Stomach (tissue), 9 donors: ENCODE data around the gene TMEM203. TPM values are rescaled to one million over a fixed set of nuclear protein-coding genes. Genes with fewer than 3 reads are reported as not detected.
A peak's percentile ranks its signal among the peaks of the same experiment; 100 is the strongest.

Source experiments
- DNase-seq, 2 donors: peaks; one replicate each; pipeline versions ENCODE4 v3.0.0 to v3.0.0-alpha.2; 2013 to 2019
- H3K27ac ChIP-seq, 5 donors: fragments of 200-600 bp in 4 of 5; sonication (generic) in 4 of 5; one replicate each; pipeline ENCODE4 v1.5.1; 2013 to 2019; ENCODE audit warnings: mild to moderate bottlenecking in 1 of 5, moderate library complexity in 1 of 5
- H3K27me3 ChIP-seq, 3 donors: fragments of 200-600 bp; sonication (generic); one replicate each; pipeline ENCODE4 v1.5.1; 2017 to 2019; ENCODE audit warnings: mixed run types in 1 of 3
- H3K36me3 ChIP-seq, 4 donors: fragments of 200-600 bp; sonication (generic); 1 replicate in 3 of 4; 2 replicates in 1 of 4; pipeline ENCODE4 v1.5.1; 2016 to 2019
- H3K4me1 ChIP-seq, 4 donors: fragments of 200-600 bp; sonication (generic); one replicate each; pipeline ENCODE4 v1.5.1; 2016 to 2019
- H3K4me3 ChIP-seq, 4 donors: fragments of 200-600 bp; sonication (generic) in 3 of 4; one replicate each; pipeline ENCODE4 v1.5.1; 2016 to 2019; ENCODE audit warnings: mild to moderate bottlenecking in 1 of 4
- H3K9me3 ChIP-seq, 4 donors: fragments of 200-600 bp; sonication (generic); one replicate each; pipeline ENCODE4 v1.5.1; 2016 to 2019
- CTCF ChIP-seq, 7 experiments: fragments of 450-650 bp in 4 of 7; fragments of 200-600 bp in 3 of 7; sonication (generic) in 3 of 7; IDR thresholded peaks; one replicate each; pipeline ENCODE4 v1.5.1; 2016 to 2019; ENCODE audit warnings: antibody characterized with exemption in 7 of 7, control low read depth in 2 of 7, mild to moderate bottlenecking in 1 of 7
- EP300 ChIP-seq: sonication (generic); formaldehyde crosslinking; IDR thresholded peaks from one replicate; pipeline ENCODE4 v1.6.1; 2017; ENCODE audit warnings: antibody characterized with exemption
- POLR2A ChIP-seq, 4 donors: fragments of 450-650 bp; IDR thresholded peaks; one replicate each; pipeline ENCODE4 v1.6.1; 2016; ENCODE audit warnings: antibody characterized with exemption in 4 of 4, control low read depth in 2 of 4, mild to moderate bottlenecking in 1 of 4, moderate library complexity in 1 of 4
- POLR2AphosphoS5 ChIP-seq, 3 donors: sonication (generic); formaldehyde crosslinking; IDR thresholded peaks; one replicate each; pipeline ENCODE4 v1.6.1; 2016; ENCODE audit warnings: antibody characterized with exemption in 3 of 3
- WGBS, 5 donors: extraction: QIAGEN DNeasy Blood & Tissue Kit in 3 of 5; methylation state at CpG; one replicate each; pipeline versions ENCODE4 v1.1.5 to v1.1.7; 2013 to 2018; 5-methylcytosine and 5-hydroxymethylcytosine counted together
- intact Hi-C: fragments of 100-400 bp; cut with DNase I; formaldehyde crosslinking; loops from one replicate; pipeline ENCODE4 v1.15.1; 2023; ENCODE audit warnings: low total_unique reads
- polyA plus RNA-seq, 3 donors: library from polyadenylated mRNA; stranded (reverse); fragments of 200-250 nt; gene quantifications; one replicate each; pipeline ENCODE4 v1.2.3, GENCODE V29; 2013
- total RNA-seq, 5 donors: library from RNA; depleted of rRNA; stranded (reverse); fragments of >200 nt; gene quantifications; one replicate each; pipeline versions ENCODE4 v1.1.0 to v1.2.3, GENCODE V29; 2014 to 2016
- donor health status: healthy with polysubstance abuse.
- donor health status: Bipolar disorder and iron deficiency.
- donor health status: healthy.

Gene TMEM203
- total and polyA plus RNA-seq, 8 donors, result 20.6 to 37.0 (median 29.4) TPM

- DNase-seq, result no peak
- intact Hi-C loops, result no loop called here
- TF ChIP-seq CTCF (IDR thresholded peaks at IDR 0.05), result no peak
- no peak for TF ChIP-seq EP300
- TF ChIP-seq POLR2AphosphoS5 (IDR thresholded peaks at IDR 0.05), result no peak
- no peak for TF ChIP-seq POLR2A (IDR thresholded peaks at IDR 0.05)
- no peaks in the 10 kb centered on the region for H3K27me3 ChIP-seq
- H3K9me3 ChIP-seq, result no peaks in the 10 kb centered on the region
- H3K4me1 ChIP-seq, result peaks cover 47 to 90% (median 86%) of the 10 kb centered on the region in 4 donors
- no peak overlapping the region for H3K4me3 ChIP-seq
- peaks cover 15 to 31% (median 29%) of the 10 kb centered on the region in 4 donors for H3K36me3 ChIP-seq
- WGBS, 5 donors, result 79 to 100% (median 89%) methylated on average over 2 of the region's 2 CpGs; no CpG with 5 or more reads in 1 of the 5 donors
- H3K27ac ChIP-seq, result peak overlapping the region in 3 of 5 donors; percentile 78 to 97 (median 86)
Measured at GRCh38 chr9:137192859-137193258, 12.6 kb downstream of the TMEM203 start.

DNA sequence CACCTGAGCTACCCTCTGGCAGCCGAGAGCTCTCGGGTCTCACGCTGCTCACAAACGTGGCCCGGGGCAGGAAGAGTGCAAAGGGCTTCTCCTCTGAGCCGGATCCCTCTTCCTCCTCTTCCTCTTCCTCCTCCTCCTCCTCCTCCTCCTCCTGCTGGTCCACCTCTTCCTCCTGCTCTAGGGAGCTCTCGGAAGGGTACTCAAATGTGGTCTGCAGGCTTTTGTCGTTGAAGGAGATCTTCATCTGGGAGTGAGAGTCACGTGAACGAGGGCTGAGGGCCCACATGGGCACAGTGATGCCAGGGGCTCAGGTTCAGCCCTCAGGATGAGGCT lies 13.0 kb downstream of the TMEM203 start:
- Histone ChIP-seq H3K9me3 (no peaks in the 10 kb centered on the region), H3K4me3 (no peak overlapping the region), H3K36me3 (peaks cover 15 to 31% (median 30%) of the 10 kb centered on the region in 4 donors), H3K27me3 (no peaks in the 10 kb centered on the region), H3K27ac (peak overlapping the region in 4 of 5 donors; percentile 9 to 97 (median 62)), H3K4me1 (peaks cover 47 to 90% (median 86%) of the 10 kb centered on the region in 4 donors)
- DNase-seq, result no peak
- WGBS, 5 donors, result 70 to 78% (median 75%) methylated on average over 10 of the region's 10 CpGs
- intact Hi-C loops, result no loop called here
- TF ChIP-seq POLR2AphosphoS5 (IDR thresholded peaks at IDR 0.05) (no peak), CTCF (IDR thresholded peaks at IDR 0.05) (no peak), POLR2A (IDR thresholded peaks at IDR 0.05) (no peak), EP300 (no peak)

DNA sequence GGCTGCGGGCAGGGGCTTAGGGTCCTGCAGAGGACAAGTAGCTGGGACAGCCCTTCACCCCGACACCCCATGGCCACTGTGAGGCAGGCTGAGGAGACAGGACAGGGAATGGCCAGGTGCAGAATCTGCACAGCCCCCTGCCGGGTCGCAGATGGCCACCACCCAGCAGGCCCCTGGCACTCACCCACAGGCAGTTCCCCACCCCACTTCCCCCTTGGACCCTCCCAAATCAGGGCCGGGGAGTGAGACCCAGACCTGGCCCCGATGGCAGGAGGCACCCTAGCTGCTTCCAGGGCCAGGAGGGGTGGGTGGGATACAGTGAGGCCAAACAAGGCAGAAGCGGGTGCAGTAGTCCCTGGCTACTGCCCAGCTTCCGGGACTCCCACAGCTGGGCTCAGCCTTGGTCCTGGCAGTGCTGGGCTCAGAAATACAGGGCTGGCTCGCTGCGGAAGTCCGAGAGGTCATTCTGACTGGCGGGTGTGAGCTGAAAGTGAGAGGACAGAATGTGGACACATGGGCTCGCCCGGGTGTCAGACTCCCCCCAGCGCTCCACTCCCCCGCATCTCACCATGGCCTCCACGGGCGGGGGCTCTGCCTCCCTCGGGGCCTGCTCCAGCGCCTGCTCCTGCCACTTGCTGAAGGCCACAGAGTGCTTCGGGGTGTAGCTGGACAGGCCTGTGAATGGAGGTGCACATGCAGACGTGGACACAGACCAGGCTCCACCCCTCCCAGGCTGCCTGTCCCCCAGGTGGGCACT lies 13.6 kb downstream of the TMEM203 start:
- peak overlapping the region; percentile 9 to 97 (median 39) for H3K27ac ChIP-seq
- H3K36me3 ChIP-seq, result peaks cover 15 to 36% (median 33%) of the 10 kb centered on the region in 4 donors
- peak overlapping the region in 1 of 4 donors; percentile 99 for H3K4me3 ChIP-seq
- TF ChIP-seq EP300 (no peak), CTCF (IDR thresholded peaks at IDR 0.05) (no peak), POLR2AphosphoS5 (IDR thresholded peaks at IDR 0.05) (no peak), POLR2A (IDR thresholded peaks at IDR 0.05) (no peak)
- peak in 1 of 2 donors; percentile 59 for DNase-seq
- no peaks in the 10 kb centered on the region for H3K27me3 ChIP-seq
- peaks cover 47 to 90% (median 87%) of the 10 kb centered on the region in 4 donors for H3K4me1 ChIP-seq
- intact Hi-C loops, result no loop called here
- H3K9me3 ChIP-seq, result no peaks in the 10 kb centered on the region
- WGBS, 5 donors, result 56 to 81% (median 64%) methylated on average over 17 to 22 of the region's 22 CpGs

DNA sequence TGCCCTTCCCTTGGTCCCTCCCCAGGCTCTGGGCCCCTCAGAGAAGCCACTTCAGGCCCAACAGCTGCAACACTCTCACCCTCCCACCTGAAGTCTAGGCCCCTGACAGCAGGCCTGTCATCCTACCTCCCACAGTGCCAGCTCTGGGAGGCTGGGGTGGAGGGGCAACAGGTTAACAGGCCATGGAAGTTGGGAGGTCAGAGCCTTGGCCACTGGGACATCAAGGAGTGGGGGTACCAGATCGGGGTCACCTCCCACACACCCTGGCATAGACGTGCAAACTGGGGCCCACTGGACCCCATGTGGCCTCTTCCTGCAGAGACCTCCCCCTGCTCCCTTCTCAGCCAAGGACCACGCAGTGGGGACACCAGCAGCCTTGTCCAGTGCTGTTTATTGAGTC lies 14.2 kb downstream of the TMEM203 start:
- TF ChIP-seq EP300, result no peak
- no peak for TF ChIP-seq CTCF (IDR thresholded peaks at IDR 0.05)
- no peak for TF ChIP-seq POLR2A (IDR thresholded peaks at IDR 0.05)
- TF ChIP-seq POLR2AphosphoS5 (IDR thresholded peaks at IDR 0.05), result no peak
- Histone ChIP-seq H3K27me3 (no peaks in the 10 kb centered on the region), H3K4me3 (peak overlapping the region in 1 of 4 donors; percentile 99), H3K4me1 (peaks cover 49 to 90% (median 87%) of the 10 kb centered on the region in 4 donors), H3K36me3 (peaks cover 15 to 42% (median 38%) of the 10 kb centered on the region in 4 donors), H3K27ac (peak overlapping the region in 4 of 5 donors; percentile 86 to 97 (median 96)), H3K9me3 (no peaks in the 10 kb centered on the region)
- WGBS, 5 donors, result 53 to 82% (median 71%) methylated on average over 3 of the region's 3 CpGs
- no peak for DNase-seq
- intact Hi-C loops, result no loop called here
